ENCODE results near the gene TSPAN32.

DNA sequence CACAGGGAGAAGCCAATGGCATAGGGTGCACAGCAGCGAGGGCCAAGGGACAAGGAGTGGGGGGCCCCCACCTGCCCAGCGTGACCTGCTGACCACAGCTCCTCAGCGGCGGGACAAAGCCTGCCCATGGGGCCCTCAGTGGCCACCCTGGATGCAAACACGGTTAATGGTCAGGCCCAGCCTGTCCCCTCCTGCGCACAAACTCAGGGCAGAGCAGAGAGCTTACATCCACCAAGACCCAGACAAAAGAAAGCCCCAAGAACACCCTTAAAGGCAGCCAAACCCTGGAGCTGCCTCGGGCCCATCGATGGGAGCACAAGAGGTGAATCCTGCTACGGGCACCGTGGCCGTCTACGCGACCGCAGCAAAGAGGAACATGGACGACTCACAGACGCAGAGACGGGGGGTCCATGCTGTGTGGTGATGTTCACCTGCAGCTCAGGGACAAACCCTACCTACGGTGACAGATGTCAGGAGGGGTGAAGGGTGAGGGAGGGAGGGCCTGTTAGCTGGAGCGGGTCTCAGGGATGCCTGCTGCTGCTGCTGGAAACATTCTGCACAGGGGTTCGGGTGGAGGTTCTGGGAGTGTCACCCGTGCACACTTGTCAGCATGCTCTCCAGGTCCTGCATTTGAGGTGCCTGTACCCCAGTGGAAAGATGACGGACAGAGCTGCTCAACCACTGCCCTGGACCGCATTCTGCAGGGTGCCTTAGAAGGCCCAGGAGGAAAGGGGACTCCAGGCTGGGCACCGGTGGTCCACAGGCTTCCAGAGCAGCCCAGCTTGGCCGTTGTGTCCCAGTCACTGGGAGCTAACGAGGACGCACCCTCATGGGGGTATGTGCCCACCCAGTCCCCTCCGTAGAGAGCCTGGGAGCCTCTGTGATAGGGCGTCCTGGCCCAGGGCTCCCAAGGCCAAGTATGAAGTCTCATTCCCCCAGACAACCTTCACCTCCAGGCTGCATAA lies 43.0 kb upstream of the TSPAN32 start:
- TF ChIP-seq, protein P1, sequence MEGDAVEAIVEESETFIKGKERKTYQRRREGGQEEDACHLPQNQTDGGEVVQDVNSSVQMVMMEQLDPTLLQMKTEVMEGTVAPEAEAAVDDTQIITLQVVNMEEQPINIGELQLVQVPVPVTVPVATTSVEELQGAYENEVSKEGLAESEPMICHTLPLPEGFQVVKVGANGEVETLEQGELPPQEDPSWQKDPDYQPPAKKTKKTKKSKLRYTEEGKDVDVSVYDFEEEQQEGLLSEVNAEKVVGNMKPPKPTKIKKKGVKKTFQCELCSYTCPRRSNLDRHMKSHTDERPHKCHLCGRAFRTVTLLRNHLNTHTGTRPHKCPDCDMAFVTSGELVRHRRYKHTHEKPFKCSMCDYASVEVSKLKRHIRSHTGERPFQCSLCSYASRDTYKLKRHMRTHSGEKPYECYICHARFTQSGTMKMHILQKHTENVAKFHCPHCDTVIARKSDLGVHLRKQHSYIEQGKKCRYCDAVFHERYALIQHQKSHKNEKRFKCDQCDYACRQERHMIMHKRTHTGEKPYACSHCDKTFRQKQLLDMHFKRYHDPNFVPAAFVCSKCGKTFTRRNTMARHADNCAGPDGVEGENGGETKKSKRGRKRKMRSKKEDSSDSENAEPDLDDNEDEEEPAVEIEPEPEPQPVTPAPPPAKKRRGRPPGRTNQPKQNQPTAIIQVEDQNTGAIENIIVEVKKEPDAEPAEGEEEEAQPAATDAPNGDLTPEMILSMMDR (IDR thresholded peaks at IDR 0.05; ENCODE audit: low read depth, low read length) = no peak
- no peak for TF ChIP-seq EZH2phosphoT487 (IDR thresholded peaks at IDR 0.05; ENCODE audit: low read depth)

Data from OCI-LY3 (cell line).